ENCODE measurements around the gene NUP62.

GRCh38 chr19:49929611-49930482 is 543 bp upstream of the NUP62 start:
- peak; percentile 98 for TF ChIP-seq POLR2AphosphoS5 (IDR thresholded peaks at IDR 0.05; ENCODE audit: low read depth, low read length)
- TF ChIP-seq POLR2A (IDR thresholded peaks at IDR 0.05; ENCODE audit: low read depth, low read length), result peak; percentile 94
